ENCODE data around the gene TMEM100. TPM values are rescaled to one million over a fixed set of nuclear protein-coding genes. Genes with fewer than 3 reads are reported as not detected.

TMEM100 gene
- polyA plus RNA-seq, 1 donor, result 61.9 TPM

DNA sequence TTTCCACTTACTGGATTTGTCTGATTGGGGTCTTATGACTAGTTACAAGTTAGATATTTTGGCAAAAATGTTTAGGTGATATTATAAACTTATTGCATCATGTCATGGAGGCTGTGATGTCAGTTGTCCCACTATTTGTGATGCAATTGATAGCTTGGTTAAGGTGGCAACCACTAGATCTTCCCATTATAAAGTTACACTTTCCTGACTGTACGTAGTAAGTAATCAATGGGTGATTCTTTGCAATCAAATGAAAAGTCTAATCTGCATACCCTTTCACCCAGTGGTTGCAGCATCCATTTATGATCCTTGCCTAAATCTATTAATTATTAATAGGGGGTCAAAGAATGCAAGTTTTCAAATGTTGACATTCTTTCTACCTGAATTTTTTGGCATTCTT, 23.8 kb upstream of the TMEM100 start:
- no peak for DNase-seq

- no peak for DNase-seq
Measured at GRCh38 chr17:55745258-55745657, 22.6 kb upstream of the TMEM100 start.

DNA sequence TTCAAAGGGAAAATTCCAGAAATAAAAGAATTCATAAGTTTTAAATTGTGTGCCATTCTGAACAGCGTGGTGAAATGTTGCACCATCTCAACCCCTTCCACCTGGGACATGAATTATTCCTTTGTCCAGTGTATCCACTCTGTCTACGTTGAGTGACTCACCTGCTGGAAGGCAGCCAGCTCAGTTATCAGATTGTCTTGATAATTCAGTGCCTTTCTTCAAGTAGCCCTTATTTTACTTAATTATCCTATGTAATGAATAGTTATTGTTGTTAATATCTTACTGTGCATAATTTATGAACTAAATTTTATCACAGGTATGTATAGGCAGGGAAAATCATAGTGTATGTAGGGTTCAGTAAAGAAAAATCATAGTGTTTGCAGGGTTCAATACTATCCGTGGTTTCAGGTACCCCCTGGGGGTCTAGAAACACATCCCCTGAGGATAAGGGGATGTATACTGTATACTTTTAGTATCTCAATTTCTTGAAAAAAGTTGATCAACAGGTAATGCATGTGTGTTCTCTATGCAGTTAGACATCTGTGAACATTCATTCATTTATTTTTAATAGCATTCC, 20.5 kb upstream of the TMEM100 start:
- DNase-seq, result no peak

- DNase-seq, result no peak
Measured at GRCh38 chr17:55742272-55743102, 19.8 kb upstream of the TMEM100 start.

- no peak for DNase-seq
Measured at GRCh38 chr17:55741356-55741700, 18.7 kb upstream of the TMEM100 start.

DNA sequence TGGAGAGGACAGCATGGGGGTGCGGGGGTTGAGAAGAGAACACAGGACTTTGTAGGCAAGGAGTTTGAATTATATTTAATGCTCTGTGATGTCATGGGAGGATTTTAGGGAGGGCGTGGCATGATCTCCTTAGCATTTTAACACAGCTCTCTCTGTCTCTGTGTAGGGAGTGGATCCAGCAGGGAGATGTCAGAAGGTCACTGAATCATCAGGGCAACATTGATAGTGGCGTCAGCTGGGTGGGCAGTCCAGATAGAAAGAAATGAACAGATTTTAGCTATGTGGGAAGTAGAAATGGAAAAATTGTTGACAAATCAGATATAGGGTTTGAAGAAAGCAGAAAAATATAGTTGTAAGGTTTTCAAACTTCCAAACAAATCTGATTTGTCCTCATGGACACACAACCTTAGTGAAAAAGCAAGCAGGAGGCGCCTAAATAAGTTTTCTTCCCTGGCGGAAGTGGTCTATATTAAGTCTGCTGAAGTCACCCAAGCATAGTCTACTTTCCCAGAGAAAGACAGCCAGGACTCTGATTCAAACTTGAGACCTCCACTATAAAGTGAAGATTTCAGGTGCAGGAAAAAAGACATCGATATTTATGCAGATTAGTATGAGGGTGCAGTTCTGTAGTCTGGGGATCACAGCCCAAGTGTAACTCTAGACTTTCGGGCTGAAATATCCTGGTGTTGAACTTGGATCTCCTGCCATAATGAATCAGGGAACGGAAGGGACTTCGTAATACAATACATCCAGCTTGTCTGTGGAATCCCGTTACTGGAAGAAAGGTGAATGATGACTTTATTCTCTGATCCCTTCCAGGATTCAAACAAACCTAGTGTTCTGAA, 18.1 kb upstream of the TMEM100 start:
- no peak for DNase-seq

DNA sequence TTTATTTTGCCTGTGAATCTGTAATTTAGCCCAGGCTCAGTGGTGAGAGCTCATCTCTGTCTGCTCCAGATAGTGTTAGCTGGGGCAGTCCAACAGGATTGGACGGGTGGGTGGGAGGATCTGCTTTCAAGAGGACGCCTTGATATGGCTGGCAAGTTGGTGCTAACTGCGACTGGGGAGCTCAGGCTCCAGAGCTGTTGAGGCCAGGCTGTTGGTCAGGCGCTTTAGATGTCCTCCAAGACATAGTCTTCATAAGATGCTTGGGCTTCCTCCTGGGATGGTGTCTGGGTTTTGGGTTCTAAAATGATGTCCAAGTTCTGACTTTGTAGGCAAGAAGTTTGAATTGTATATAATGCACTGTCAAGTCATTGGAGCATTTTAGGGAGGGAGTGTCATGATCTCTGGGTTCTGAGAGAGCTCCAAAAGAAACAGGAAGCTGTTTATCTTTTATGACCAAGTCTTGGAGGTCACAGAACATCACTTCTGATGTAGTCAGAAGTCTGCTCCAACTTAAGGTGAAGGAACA, 15.4 kb upstream of the TMEM100 start:
- DNase-seq, result no peak

DNA sequence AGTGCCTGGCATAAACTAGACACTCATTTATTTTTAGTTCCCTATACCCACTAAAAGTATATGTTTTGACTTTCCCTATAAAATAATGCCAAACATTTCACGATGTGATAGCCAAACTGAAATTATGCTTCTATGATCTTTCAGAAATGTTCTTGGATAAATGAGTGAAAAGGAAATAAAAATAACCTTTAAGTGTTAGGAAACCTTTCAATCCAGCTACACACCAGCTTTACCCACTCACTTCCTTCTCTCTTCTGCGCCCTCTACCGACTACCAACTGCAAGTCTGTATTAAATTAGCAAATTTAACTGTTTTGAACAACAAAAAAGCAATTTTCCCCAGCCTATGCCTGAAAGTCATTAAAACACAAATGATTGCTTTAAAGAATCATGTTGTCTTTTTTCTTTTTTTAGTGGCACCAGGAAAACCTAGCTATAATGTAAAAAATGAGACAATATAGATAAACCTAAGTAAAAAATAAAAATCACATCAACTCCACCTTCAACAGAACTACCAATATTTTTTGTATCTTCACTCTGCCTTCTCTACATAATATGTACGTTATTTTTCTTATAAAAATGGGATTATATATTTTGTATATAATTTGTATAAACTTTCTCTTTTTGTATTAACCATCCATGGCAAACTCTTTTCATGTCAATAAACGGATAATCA, 13.2 kb upstream of the TMEM100 start:
- no peak for DNase-seq

GRCh38 chr17:55734128-55734781, 11.6 kb upstream of the TMEM100 start:
- no peak for DNase-seq

DNA sequence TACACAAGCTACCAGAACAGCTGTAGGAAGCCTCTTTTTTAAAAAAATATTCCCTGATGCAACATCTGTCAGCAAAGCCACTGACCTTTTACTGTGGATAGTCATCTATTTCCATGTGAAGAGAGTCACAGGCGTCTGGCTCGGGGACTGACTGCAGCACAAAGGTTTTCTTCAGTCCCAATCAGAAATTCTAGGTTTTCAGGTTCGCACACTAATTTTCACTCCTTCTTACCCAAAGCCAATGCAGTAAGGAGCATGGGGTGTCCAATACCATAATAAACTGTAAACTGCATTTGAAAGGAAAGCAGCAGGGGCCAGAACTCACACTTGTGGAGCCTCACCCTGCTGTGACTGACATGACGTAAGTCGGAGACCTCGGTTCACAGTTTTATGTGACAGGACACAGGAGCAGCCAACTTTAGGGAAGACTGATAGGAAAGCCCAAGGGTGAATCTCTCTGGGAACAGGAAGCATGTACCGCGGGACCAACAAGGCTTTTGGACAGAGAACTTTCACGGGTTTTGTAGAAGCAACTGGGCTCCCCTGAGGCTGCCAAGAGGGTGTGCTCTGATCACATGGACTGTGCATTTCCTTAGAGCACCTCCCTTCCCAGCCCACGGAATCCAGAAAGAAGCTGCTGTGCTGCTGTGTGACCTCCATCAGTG, 9.1 kb upstream of the TMEM100 start:
- DNase-seq, result no peak

DNA sequence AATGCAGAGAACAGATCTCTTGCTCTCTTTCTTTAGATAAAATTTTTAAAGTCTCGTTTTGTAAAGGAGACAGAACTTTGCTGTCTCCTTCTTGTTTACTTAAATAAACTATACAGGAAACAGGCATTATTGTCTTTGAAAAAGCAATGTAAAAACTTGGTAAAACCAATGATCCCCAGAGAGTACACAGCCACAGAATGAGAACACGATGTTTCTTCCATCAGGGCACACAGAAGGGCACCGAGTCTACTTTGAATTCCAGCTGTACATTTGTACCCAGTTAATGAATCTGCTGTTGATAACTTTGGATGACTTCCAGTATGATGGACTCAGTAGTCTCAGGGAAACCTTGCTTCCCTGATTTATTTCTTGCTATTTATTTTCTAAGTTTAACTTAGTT, 8.1 kb upstream of the TMEM100 start:
- DNase-seq, result no peak

DNA sequence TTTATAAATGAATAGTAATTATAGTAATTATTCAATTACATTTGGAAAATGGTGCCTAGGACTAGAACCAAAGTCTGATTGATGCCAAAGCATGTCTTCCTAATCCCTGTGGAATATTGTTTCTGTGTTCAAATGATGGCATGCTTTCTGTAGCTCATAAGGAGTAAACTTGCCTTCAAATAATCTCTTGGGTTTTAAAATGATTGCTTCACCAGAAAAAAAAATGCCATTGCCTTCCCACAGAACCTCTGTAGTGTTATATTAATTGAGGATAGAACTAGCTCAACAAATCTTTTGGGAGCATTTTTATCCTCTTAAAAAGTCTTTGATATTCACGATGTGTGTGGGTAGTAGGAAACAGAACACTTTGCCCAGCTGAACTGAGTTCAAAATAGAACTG, 7.7 kb upstream of the TMEM100 start:
- DNase-seq, result no peak

DNA sequence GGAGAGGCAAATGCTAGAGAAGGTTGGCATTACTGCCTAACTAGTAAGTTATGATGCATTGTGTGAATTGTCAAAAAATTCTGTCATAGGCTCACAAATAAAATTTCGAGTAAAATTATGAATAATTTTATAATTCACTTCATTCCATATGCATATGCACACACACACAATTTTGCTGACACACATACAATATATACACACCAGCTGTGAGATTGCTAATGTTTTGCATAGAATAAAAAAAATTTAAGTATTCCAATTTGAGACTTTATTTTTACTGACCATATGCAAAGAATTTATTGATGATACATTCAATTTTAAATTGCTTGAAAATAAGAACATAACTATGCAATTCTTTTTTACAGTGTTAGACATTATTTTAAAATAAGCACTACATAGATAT, 6.8 kb upstream of the TMEM100 start:
- no peak for DNase-seq

GRCh38 chr17:55728833-55729232, 6.2 kb upstream of the TMEM100 start:
- no peak for DNase-seq

GRCh38 chr17:55728361-55728760, 5.7 kb upstream of the TMEM100 start:
- no peak for DNase-seq

- DNase-seq, result no peak
Measured at GRCh38 chr17:55727920-55728319, 5.3 kb upstream of the TMEM100 start.

GRCh38 chr17:55727275-55727674, 4.6 kb upstream of the TMEM100 start:
- DNase-seq, result no peak

GRCh38 chr17:55726440-55726839, 3.8 kb upstream of the TMEM100 start:
- DNase-seq, result no peak

DNA sequence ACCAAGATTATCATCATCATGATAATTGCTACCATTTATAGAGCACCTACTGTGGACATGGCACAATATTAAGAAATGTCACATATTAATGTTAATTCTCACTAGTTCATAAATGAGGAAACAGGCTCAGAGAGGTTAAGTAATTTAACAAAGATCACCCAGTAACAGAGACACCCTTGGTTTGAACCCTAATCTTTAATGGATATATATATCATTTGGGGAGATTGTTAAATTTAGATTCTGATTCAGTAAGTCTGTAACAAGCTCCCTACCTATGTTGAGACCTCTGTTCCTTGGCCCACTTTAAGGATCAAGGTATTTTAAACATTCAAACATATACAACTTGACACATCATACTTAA, 804 bp upstream of the TMEM100 start:
- DNase-seq, result no peak

DNA sequence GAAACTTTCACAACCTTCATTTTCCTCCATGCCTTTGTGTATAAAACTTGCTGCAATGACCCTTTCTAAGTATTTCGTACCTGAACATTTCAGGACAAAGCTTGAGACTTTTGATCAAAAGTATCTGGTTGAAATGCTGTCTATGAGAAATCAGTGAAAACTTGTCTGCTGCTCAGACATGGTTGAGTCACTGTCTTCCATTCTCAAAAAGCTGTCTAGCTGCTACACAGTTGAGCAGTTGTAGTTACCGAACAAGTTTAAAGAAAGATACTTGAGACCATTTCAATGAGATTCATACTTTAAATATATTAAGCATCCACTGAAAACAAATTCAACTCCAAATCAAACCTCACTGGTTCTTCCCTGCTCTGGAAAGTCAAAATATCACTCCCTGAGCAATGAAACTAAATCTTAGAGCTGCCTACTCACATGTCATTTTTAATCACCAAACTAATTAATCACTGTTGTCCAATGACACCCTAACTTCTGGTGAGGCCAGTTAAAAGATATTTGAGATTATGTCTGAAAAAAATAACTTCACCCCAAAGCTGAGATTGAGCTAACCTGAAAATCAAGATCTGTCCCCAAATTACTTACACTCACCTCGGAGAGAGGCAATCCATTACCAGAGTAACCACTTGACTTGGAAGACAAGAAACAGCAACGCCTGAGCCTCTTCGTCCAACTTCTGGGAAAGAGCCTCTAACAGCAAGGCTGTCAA, 488 bp downstream of the TMEM100 start:
- DNase-seq, result no peak

Data from left kidney (tissue), 2 donors.